ENCODE results near the gene HTRA3. TPM values are rescaled to one million over a fixed set of nuclear protein-coding genes. Genes with fewer than 3 reads are reported as not detected.

The HTRA3 gene
- total and polyA plus RNA-seq, 8 donors = 0.56 to 15.6 (median 2.7) TPM

- Histone ChIP-seq H3K9me3 (no peaks in the 10 kb centered on the region), H3K36me3 (no peaks in the 10 kb centered on the region), H3K4me1 (no peaks in the 10 kb centered on the region), H3K27ac (no peak overlapping the region), H3K4me3 (no peak overlapping the region), H3K27me3 (no peaks in the 10 kb centered on the region)
- FAIRE-seq (no peak), ATAC-seq (no peak), DNase-seq (no peak)
- TF ChIP-seq CTCF (IDR thresholded peaks at IDR 0.05) = no peak
- intact Hi-C loops (cut with DNase I) = no loop called here
- 86 to 92% methylated on average over 10 of the region's 10 CpGs for WGBS, 2 donors
These were observed 72.1 kb downstream of the HTRA3 start for GRCh38 chr4:8341691-8342090.

DNA sequence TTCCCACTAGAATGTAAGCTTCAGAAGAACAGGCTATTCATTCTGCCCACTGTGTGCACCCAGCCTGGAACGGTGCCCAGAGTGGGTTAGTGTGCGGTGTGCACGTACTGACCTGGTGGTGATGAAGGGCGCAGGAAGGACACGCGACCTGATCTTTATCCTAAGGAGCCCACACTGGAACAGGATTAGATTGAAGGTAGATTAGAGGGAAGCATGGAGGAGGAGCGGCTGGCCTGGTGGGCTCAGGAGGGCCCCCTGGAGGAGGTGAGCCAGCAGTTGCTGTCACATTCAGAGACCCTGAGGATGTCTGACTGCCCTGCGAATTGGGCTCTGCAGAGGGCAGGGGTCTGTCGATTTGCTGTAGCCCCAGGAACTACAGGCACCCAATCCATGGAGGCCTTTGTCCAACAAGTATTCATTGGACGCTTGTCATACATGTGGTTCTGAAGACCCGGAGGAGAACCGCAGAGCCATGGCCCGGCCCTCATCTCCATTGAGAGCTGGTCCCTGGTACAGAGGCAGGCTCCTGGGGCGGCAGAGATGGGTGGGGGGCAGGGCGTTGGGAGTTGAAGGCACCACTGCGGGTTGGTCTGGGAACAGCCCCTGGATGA, 73.2 kb downstream of the HTRA3 start:
- intact Hi-C loops (cut with DNase I) = no loop called here
- Histone ChIP-seq H3K36me3 (no peaks in the 10 kb centered on the region), H3K27ac (no peak overlapping the region), H3K4me1 (no peaks in the 10 kb centered on the region), H3K9me3 (no peaks in the 10 kb centered on the region), H3K4me3 (no peak overlapping the region), H3K27me3 (no peaks in the 10 kb centered on the region)
- TF ChIP-seq CTCF (IDR thresholded peaks at IDR 0.05) = no peak
- 83 to 87% methylated on average over 16 of the region's 16 CpGs for WGBS, 2 donors
- ATAC-seq = no peak
- DNase-seq = no peak
- no peak for FAIRE-seq

- no peak overlapping the region for H3K4me3 ChIP-seq
- H3K9me3 ChIP-seq = no peaks in the 10 kb centered on the region
- H3K4me1 ChIP-seq = no peaks in the 10 kb centered on the region
- ATAC-seq = no peak
- no peak overlapping the region for H3K27ac ChIP-seq
- DNase-seq = no peak
- no peaks in the 10 kb centered on the region for H3K36me3 ChIP-seq
- no peaks in the 10 kb centered on the region for H3K27me3 ChIP-seq
- TF ChIP-seq CTCF (IDR thresholded peaks at IDR 0.05) = no peak
- intact Hi-C loops (cut with DNase I) = no loop called here
- FAIRE-seq = no peak
- 80 to 85% methylated on average over 28 of the region's 28 CpGs for WGBS, 2 donors
These were observed 73.9 kb downstream of the HTRA3 start for GRCh38 chr4:8343262-8343966.

DNA sequence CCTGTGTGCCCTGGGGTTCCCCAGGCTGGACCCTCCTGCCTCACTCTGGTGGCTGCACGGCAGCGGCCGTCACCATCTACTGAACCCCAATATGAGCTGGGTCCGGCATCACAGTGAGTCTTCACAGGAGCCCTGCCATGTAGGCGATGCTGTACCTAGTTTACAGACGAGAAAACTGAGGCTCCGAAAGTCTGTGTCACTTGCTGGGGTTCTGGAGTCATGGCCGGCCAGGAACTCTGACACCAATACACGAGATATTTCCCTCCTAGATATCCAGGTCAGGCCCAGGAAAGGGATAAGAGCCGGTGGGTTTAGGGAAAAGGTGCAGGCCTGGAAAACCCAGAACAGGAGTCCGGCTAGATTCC, 74.4 kb downstream of the HTRA3 start:
- Histone ChIP-seq H3K27ac (no peak overlapping the region), H3K4me3 (no peak overlapping the region), H3K27me3 (no peaks in the 10 kb centered on the region), H3K4me1 (no peaks in the 10 kb centered on the region), H3K9me3 (no peaks in the 10 kb centered on the region), H3K36me3 (no peaks in the 10 kb centered on the region)
- TF ChIP-seq CTCF (IDR thresholded peaks at IDR 0.05) = no peak
- intact Hi-C loops (cut with DNase I) = no loop called here
- DNase-seq = no peak
- no peak for FAIRE-seq
- 77 to 86% methylated on average over 11 of the region's 11 CpGs for WGBS, 2 donors
- no peak for ATAC-seq

- no peak for ATAC-seq
- no peak for TF ChIP-seq CTCF (IDR thresholded peaks at IDR 0.05)
- WGBS, 2 donors = 65 to 66% methylated on average over 14 of the region's 14 CpGs
- H3K4me3 ChIP-seq = no peak overlapping the region
- intact Hi-C loops (cut with DNase I) = no loop called here
- H3K27me3 ChIP-seq = no peaks in the 10 kb centered on the region
- H3K4me1 ChIP-seq = no peaks in the 10 kb centered on the region
- H3K27ac ChIP-seq = no peak overlapping the region
- no peak for FAIRE-seq
- no peak for DNase-seq
- no peaks in the 10 kb centered on the region for H3K9me3 ChIP-seq
- H3K36me3 ChIP-seq = no peaks in the 10 kb centered on the region
These were observed 74.8 kb downstream of the HTRA3 start for GRCh38 chr4:8344377-8344776.
